Small intestine (tissue), 7 donors: Measurements from ENCODE around the gene ABCC1. TPM values are rescaled to one million over a fixed set of nuclear protein-coding genes. Genes with fewer than 3 reads are reported as not detected.

Source experiments
- DNase-seq, 2 donors: peaks; one replicate each; pipeline versions ENCODE4 v3.0.0 to v3.0.0-alpha.2; 2013
- FAIRE-seq: peaks from 2 replicates; lab custom pipeline; 2012; peaks lifted over from hg19 to GRCh38; lab: Jason Lieb, UNC
- H3K27ac ChIP-seq, 3 donors: one replicate each; pipeline ENCODE4 v1.5.1; 2013; ENCODE audit warnings: low read length in 2 of 3, mild to moderate bottlenecking in 2 of 3, control low read depth in 1 of 3, inconsistent platforms in 1 of 3, low read depth in 1 of 3, moderate library complexity in 1 of 3
- H3K27me3 ChIP-seq, 3 donors: one replicate each; pipeline ENCODE4 v1.6.1; 2013; ENCODE audit warnings: low read length in 3 of 3, inconsistent platforms in 1 of 3; ENCODE audit not compliant: control insufficient read depth in 3 of 3, insufficient read depth in 3 of 3
- H3K36me3 ChIP-seq, 3 donors: one replicate each; pipeline ENCODE4 v1.6.1; 2013; ENCODE audit warnings: low read length in 3 of 3, inconsistent platforms in 1 of 3, low read depth in 1 of 3, mild to moderate bottlenecking in 1 of 3, moderate library complexity in 1 of 3; ENCODE audit not compliant: control insufficient read depth in 3 of 3, insufficient read depth in 2 of 3
- H3K4me1 ChIP-seq, 3 donors: one replicate each; pipeline ENCODE4 v1.6.1; 2013; ENCODE audit warnings: low read length in 2 of 3, inconsistent platforms in 1 of 3, low read depth in 1 of 3, mild to moderate bottlenecking in 1 of 3, moderate library complexity in 1 of 3; ENCODE audit not compliant: control insufficient read depth in 3 of 3, insufficient read depth in 2 of 3
- H3K4me3 ChIP-seq, 3 donors: one replicate each; pipeline ENCODE4 v1.5.1; 2013; ENCODE audit warnings: low read length in 3 of 3, control low read depth in 1 of 3, inconsistent platforms in 1 of 3, low read depth in 1 of 3, mild to moderate bottlenecking in 1 of 3, moderate library complexity in 1 of 3
- H3K9me3 ChIP-seq, 2 donors: one replicate each; pipeline ENCODE4 v1.6.1; 2013; ENCODE audit warnings: low read depth in 1 of 2, low read length in 1 of 2; ENCODE audit not compliant: control insufficient read depth in 2 of 2, insufficient read depth in 1 of 2
- WGBS, 3 donors: extraction: QIAGEN DNeasy Blood & Tissue Kit; methylation state at CpG; one replicate each; pipeline ENCODE4 v1.1.7; 2013; 5-methylcytosine and 5-hydroxymethylcytosine counted together
- polyA plus RNA-seq, 4 donors: library from polyadenylated mRNA; stranded (reverse) in 3 of 4; unstranded in 1 of 4; fragments of 200-250 nt in 3 of 4; fragments of 120-200 nt in 1 of 4; gene quantifications; one replicate each; pipeline versions ENCODE4 v1.2.1 to v1.2.3, GENCODE V29; 2013
- donor health status: healthy with polysubstance abuse.
- donor health status: control.
- donor health status: control.
- donor health status: Bipolar disorder and iron deficiency.
- donor health status: healthy.

ABCC1 gene
- polyA plus RNA-seq, 4 donors: 0.54 to 12.4 (median 4.1) TPM

GRCh38 chr16:16191493-16192167 is 242.2 kb downstream of the ABCC1 start:
- no peak overlapping the region for H3K27ac ChIP-seq
- no peak for DNase-seq
- no peaks in the 10 kb centered on the region for H3K27me3 ChIP-seq
- no peaks in the 10 kb centered on the region for H3K4me1 ChIP-seq
- no peak overlapping the region for H3K4me3 ChIP-seq
- 68 to 86% (median 85%) methylated on average over 7 to 8 of the region's 8 CpGs for WGBS, 3 donors
- no peaks in the 10 kb centered on the region for H3K9me3 ChIP-seq
- FAIRE-seq: no peak
- peaks cover 0 to 75% (median 3%) of the 10 kb centered on the region in 3 donors for H3K36me3 ChIP-seq

Other genes with a start within 250 kb of the ABCC1 start
- 10 to 100 TPM in 3 of 4 donors, 1 to 10 TPM in 1; 3.4 to 89.6 (median 22.3) TPM for gene MYH11, start 92.6 kb upstream of the ABCC1 start, polyA plus RNA-seq
- gene CEP20, start 61.0 kb upstream of the ABCC1 start, polyA plus RNA-seq: 10 to 100 TPM; 10.7 to 28.5 (median 21.3) TPM